Suprapubic skin (tissue), 4 donors: ENCODE measurements around the gene SBSN.

Experiments used
- POLR2A ChIP-seq, 2 donors: fragments of 450-650 bp; IDR thresholded peaks; one replicate each; pipeline ENCODE4 v1.6.1; 2017; ENCODE audit warnings: antibody characterized with exemption in 2 of 2, mild to moderate bottlenecking in 2 of 2, moderate library complexity in 2 of 2
- POLR2AphosphoS5 ChIP-seq, 3 donors: sonication (generic); formaldehyde crosslinking; IDR thresholded peaks; one replicate each; pipeline ENCODE4 v1.6.1; 2017; ENCODE audit warnings: antibody characterized with exemption in 3 of 3

- TF ChIP-seq POLR2AphosphoS5 (IDR thresholded peaks at IDR 0.05) (no peak), POLR2A (IDR thresholded peaks at IDR 0.05) (no peak)
These were observed 26.0 kb upstream of the SBSN start for GRCh38 chr19:35554076-35554475.
